ENCODE results near the gene CYGB. TPM values are rescaled to one million over a fixed set of nuclear protein-coding genes. Genes with fewer than 3 reads are reported as not detected.

CYGB gene
- 0.14 and 0.37 TPM in 2 replicates for total RNA-seq (2014; rRNA removed; shearing (Covaris generic))
- polyA plus RNA-seq (2015; cell fraction: cytosol; rRNA removed) = 0.97 and 0.98 TPM in 2 replicates
- 0.37 and 0.87 TPM in 2 replicates for polyA plus RNA-seq (2015; cell fraction: nucleus; rRNA removed)

DNA sequence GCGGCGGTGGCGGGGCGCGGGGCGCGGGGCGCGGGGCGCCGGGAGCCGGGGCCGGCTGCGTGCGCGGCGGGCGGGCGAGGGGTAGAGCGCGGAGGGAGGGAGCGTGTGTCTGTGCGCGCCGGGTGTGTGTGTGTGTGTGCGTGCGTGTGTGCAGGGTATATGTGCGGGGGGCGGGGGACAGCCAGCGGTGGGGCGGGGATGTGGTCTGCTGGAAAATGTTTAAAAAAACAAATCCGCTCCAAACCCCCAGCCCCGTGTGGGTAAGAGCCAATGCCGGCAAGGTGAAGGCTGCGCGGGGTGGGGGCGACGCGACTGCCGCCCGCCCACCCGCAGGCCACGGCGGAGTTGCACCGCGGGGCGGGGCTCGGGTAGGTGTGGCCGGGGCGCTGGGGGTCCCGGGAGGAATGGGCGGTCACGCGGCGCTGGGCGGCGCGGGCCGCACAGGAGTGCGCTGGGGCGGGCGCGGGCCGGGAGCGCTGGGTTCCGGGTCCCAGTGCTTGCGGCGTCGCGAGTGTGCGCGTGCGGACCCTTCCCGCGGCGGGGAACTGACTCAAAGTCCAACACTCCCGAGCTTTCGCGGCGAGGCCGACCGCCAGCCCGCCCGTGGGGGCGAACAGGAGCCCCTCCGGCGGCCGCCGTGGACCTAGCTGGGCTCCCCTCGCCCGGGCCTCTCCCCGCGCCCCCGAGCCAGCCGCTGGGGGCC is at the start of gene CYGB:
TSS of gene CYGB (minus strand) at position 132 of the 703 bp plus-strand sequence. CDS start 167 bp downstream, outside the sequence.
- DNase-seq (ENCODE audit: low read depth) = no peak

DNA sequence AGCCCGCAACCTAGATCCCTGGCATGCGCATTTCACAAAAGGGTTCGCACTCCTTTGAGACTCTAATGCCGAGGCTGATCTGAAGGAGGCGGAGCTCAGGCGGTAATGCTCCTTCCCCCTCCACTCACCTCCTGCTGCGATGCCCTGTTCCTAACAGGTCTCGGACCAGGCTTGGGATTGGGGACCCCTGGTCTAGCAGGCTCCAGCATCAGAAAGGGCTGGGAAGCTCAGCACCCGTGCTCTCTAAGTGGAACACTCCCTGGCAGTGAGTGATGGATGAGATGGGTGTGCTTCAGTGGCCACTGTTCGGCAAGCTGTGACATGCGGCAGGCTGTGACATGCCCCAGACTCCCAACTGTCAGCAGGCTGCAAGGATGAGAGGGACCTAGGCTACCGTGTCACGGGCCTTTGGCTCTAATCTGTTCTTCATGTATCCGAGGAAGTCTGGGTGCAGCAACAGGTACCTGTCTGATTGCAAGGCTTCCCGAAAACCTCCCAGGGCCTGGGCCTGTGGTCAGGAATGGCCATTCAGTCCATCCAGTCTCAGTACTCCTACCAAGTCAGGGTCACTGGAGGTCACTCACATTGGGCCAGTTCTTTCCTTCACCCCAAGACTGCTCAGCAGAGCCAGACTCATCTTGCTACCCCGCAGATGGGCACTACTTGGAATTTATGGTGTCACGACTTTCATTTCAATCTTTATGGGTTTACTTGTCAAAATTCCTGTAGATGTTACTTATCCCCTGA is 49.4 kb upstream of the CYGB start:
- no peak for DNase-seq (ENCODE audit: low read depth)

DNA sequence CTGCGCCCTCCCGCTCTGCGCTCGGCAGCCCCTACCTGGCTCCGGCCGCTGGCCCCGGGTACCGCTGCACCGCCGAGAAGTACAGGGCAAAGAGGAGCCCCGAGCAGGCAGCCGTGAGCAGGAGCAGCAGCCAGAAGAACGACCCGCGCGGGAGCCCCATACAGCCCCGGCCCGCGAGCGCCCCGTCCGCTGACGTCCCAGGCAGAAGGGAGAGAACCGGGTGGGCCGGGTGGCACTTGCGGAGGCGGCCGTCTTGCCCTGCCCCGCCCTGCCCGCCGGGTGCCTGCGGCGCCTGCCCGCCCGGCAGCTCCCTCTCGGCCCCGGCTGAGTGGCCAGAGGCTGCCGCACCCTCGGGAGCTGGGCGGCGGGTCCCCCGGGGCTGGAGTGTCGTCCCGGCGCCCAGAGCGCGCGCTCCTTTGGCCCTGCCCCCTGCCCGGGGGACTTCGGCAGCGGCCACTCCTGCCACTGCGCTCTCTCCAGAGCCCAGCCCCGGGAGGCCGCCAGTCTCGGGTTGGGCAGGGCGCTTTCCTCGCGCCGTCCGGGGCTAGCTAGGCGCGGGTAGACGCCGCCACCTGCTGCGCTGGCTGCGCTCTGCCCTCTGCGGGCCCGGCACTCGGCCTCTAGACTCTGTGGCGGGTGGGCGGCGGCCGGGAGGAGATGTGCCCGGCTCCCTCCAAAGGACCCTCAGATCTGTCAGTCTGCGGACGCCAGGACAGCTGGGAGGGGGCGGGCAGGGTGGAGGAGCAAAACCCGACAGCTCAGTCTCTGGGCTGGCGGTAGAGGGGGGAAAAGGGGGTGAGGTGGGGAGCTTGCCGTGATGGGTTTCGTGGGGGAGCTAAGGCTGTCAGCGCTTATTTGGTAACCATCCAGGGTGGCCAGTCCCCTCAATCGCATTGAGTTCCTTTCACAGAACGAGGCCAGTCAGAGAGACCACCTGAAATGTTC is 48.4 kb upstream of the CYGB start, which contains the start of gene ST6GALNAC2:
TSS of gene ST6GALNAC2 (minus strand) at position 212 of the 945 bp plus-strand sequence. CDS start at position 160, 52 bp downstream.
- DNase-seq (ENCODE audit: low read depth) = no peak

DNA sequence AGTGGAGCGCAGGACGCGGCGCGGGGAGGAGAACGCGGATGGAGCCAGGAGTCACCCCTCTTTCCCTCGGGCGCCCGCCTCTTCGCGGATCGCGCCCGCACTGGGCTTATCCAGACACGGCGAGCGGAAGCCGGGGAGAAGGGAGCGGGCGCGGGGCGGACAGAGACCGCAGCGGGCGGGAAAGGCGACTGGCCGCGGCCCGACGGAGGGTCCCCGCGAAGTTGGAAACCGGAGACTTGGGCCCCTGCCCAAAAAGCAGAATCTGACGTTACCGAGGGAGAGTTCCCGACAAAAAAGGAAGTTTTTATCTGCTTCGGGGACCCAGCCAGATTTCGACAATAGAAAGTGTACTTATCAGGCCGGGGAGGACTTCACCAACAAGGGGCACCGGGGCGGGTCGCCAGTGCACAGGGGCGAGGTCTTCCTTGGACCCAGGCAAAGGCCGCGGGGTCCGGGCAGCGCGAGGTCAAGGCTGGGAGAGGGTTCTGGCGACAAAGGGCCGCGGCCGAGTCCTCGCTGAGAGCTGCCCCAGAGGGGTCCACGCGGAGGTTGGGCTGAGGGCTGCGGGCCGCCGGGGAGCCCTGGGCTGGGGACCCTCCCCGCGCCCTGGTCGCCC is 47.6 kb upstream of the CYGB start:
- no peak for DNase-seq (ENCODE audit: low read depth)

DNA sequence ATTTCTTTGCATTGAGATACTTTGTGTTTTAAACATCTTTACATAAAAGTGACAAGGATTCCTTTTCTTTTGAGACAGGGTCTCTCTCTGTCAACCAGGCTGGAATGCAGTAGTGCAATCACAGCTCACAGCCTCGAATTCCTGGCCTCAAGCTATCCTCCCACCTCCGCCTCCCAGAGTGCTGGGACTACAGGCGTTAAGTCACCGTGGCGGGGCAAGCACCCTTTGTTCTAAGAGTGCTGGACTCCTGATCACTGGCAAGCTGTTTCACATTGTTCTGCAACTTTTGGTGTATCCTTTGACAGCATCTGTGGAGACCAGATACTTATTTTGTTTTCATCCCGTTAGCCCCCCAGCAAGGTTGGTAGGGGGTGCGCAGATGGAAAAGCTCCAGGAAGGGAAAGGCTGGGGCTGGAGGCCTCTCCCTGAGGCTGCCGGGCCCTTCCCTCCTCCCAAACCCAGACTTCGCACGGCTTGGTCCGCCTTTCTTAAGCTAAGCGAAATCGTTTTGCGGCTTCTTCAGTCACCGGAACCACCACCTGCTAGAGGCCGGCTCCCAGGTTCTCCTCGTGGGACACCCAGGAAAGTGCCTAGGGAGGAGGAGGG is 47.0 kb upstream of the CYGB start:
- DNase-seq (ENCODE audit: low read depth) = no peak

DNA sequence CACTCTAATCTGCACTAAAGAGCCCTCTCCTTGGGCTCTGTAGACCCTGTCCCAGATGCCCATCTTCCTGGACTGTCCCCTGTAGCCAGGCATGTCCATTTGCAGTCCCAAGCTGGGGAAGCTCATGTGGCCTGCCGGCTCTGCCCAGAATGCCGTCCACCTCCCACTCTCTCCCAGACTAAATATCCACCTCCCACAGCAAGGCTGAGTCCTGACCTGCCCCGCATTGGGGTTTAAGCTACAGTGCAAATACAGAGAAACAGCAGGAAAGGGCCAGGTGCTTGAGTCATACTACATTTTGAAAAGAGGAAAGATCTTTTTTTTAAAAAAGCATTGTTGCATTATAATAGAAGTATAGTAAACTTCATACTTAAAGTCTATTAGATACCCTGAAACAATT is 45.2 kb upstream of the CYGB start:
- no peak for DNase-seq (ENCODE audit: low read depth)

DNA sequence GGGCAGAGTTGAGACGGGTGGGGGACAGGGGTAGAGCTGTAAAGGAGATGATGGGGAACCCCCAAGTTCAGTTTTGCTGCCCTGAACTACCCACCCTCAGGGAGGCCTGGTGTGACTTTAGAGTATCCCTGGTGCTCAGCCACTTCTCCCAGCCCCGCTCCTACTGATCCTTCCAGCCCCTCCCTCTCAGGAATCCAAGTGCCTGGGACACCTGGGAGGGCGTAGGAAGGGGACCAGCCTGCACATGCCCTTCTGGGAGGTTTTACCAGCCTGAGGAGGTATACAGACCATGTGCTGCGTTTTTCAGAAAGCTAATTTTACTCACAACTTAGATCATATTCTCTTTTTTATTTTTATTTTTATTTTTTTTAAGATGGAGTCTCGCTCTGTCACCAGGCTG is 44.0 kb upstream of the CYGB start:
- no peak for DNase-seq (ENCODE audit: low read depth)

DNA sequence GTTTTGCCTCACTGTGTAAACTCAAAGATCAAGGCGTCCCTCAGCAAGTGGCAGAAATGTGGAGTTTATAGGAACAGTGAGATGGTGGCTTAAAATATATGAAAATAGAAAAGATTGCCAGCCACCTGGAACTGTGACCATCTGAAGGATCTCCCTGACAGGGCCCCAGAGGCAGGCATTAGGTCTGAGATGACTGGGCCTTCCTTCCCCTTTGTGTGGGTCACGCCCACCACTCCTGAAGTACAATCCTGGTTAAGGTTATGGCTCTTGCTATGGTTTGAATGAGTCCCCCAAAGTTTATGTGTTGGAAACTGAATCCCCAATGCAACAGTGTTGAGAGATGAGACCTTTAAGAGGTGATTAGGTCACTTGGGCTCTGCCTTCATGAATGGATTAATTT is 41.8 kb upstream of the CYGB start:
- DNase-seq (ENCODE audit: low read depth) = no peak

DNA sequence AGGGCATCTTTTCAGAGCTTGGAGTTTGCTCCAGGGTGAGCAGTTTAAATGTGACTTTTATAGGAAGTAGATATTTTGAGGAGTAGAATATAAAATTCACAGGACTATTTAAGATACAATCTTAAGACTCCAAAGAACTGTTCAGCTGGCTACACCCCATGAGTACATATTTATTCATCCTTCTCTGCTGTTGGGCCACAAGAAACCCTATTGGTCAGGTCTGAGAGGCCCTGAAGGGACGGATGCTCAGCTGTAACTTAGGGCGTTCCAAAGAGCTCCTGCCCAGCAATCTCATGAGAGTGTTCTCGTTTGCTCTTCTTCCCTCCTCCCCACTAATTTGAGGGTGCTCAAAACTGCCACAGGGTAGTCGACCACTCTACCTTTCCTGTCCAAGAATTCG is 40.9 kb upstream of the CYGB start:
- DNase-seq (ENCODE audit: low read depth) = no peak

DNA sequence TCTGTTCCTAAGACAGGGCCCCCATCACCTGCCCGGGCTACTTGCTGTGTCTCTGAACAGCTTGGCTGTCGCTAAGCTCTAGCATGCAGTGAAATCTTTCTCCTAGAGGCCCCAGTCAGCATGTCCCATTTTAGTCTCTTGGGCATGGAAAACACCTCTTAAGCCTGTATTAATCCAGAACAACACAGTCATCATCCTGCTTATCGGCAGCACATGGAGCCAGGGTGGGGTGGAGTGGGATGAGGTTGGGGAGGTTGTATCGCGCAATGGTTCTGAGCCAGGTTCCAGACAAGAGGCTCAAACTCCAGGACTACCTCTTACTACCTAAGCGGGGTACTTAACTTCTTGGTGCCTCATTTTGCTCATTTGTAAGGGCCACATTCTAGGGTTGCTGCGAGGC is 40.4 kb upstream of the CYGB start:
- no peak for DNase-seq (ENCODE audit: low read depth)

DNA sequence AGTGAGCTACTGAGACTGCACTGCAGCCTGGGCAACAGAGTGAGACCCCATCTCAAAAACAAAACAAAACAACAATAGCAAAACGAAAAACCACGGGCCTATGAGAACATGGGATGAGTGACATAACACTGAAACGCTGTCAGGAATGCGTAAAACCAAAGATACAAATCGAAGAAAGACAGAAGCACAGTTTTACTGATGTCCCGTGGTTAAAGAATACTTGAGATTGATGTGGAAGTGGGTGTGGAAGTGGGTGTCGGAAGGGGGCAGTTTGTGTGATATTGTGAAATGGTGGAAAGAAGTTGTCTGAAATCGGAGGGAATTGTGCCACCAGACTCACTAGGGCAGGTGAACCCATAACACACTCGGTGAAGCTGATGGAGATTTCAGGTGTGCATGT is 38.7 kb upstream of the CYGB start:
- DNase-seq (ENCODE audit: low read depth) = no peak

DNA sequence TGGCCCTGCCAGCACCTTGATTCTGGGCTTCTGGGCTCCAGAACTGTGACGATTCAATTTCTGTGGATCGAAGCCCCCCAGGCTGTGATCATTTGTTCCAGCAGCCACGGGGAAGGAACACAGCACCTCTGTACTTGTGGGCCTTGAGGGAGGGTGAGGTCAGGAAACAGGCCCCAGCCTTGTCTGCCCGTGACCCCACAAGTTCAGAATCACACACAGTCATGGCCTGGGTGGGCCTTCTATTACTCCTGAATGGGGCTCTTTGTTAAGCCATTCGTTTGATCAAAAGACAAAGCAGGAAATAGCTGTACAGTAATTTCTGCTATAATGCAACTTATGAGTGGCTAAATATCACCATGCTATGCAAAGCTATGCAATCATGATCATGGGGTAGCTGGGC is 38.1 kb upstream of the CYGB start:
- DNase-seq (ENCODE audit: low read depth) = no peak

DNA sequence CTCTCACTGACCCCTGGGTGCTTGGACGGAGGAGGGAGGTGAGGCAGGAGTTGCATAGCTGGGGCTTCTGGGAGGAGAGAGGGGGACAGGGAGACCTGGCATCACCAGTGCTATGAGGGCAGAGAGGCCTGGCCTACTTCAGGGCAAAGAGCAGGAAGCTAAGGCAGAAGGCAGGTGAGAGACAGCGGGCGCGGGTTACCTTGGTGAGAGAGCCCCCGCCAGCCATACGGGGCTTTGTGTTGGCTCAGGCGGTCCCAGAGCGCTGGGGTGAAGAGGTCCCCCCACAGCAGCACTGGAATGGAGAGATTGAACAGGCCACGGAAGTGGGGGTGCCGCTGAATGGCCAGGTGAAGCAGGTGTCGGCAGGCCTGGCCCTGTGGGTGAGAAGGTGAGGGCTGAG is 36.7 kb upstream of the CYGB start:
- no peak for DNase-seq (ENCODE audit: low read depth)

DNA sequence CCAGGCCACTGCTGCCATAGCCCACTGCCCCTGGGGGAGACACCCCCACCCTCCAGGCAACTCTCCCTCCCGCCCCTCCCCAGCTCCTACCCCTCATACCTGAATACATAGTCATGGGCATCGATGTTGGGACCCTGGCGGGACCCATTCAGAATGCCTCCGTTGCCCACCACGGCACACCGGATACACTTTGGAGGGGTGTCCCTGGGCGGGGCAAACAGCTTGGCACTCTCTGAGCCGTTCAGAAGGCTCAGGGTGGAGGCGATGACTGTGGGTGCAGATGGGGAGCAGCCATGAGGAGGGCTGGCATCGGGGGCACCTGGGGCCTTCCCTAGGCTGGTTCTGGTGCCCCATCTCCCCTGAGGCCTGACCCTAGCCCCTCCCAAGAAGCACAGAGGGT is 35.6 kb upstream of the CYGB start:
- DNase-seq (ENCODE audit: low read depth) = no peak

DNA sequence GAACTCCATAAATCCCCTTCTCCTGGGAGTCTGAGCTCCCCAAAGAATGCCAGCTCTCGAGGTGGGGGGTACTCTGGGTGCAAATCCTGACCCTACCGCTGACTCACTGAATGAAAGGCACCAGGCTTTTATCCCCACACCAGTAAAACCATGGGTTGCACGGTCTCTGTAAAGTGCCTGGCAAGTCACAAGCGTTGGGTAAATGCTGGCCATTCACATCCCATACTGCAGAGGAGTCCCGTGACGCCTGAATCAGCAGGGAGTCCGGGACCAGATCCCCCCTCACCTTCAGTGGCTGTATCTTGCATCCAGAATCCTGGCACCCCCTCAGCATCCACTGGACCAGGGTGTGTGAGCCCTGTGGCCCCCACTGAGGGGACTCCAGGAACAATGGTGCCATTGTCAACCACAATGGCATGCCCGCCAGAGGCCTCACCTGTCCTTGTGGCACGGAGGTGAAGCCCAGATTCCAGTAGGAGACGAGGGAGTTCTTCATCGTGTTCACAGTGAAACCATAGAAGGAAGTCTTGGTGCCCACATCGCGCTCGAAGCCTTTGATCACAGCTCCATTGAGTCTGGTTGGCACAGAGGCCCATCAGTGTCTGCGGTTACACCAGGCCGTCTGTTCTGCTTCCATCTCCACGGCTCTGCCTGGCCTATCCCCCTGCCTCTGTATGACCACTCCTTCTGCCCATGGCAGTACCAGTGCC is 34.8 kb upstream of the CYGB start:
- no peak for DNase-seq (ENCODE audit: low read depth)

DNA sequence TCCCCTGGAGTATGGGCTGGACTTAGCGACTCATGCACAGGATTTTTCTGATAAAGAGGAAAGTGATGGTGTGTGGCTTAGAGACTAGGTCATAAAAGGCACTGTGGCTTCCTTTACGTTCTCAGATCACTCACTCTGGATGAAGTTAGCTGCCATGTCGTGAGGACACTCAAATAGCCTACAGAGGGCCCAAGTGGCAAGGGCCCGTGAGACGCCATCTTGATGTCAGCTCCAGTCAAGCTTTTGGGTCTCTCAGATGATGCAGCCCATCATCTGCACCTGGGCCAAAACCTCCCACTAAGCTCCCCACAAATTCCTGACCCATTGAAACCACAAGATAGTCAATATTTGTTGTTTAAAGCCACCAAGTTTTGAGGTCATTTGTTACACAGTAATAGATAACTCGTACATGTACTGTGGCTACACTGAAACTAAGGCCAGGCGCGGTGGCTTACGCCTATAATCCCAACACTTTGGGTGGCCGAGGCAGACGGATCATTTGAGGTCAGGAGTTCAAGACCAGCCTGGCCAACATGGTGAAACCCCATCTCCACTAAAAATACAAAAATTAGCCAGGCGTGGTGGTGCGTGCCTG is 33.5 kb upstream of the CYGB start:
- DNase-seq (ENCODE audit: low read depth) = no peak

DNA sequence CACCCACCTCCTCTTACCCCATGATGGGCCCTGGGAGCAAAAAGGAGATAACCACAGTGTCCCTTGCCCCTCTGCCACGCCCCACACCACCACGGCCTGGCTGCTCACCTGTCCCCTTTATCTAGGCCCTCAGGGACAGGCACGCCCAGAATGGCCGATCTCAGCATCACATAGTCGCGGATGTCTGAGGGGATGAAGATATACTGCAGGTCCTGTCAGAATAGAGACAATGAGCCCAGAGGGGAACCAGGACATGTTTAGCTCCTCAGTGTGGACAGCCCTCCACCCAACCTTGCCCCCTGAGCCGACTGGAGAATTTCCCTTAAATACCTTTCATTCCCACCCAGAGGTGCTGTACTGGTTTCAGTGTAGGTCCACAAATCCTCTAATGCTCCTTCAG is 32.9 kb upstream of the CYGB start:
- DNase-seq (ENCODE audit: low read depth) = no peak

DNA sequence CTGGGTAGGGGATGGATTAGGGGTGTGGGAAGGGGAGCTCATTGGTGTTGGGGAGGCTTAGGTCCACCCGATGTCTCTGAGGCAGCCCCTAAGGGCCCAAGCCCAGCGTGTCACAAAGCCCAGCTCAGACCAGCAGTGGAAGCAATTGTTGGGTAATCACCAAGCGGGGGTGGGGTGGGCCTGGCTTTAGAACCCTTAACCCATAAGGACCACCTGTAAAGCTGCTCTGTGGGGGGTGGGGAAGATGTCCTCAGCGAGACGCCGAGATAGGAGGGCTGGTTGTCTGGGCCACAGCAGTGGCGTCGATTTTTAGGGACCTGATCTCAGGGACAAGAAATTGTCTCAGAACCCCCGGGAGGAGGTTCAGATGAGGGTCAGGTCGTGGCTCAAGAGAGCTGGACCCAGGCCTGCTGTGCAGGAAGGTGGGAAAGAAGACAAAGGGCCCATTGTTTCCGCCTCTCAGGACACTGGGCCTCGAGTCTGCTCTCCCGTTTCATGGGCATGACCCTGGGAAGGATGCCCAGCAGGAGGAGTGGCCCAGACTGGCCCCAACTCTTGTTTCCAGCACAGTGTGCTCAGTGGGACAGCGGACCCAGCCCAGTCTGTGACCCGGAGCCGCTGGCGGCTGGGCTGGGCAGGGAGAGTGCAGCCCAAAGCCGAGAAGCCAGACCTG is 32.2 kb upstream of the CYGB start:
- DNase-seq (ENCODE audit: low read depth) = no peak

DNA sequence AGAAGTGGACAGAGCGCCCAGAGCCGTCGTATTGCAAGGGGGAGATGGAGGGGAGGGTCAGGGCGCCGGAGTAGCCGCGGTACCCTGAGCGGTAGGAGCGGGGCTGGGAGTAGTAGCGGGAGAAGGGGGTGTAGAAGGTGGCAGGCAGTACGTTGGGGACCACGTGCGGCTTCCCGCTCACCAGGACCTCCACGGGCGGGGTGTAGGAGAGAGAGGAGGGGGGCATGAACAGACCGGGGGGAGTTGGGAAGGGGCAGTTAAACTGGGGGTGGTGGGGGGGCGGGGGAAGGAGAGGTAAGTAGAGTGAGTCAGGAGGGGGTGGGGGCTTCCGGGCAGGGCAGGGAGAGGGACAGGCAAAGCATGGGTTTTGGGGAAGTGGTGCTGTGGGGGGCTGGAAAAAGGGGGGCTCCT is 31.3 kb upstream of the CYGB start:
- DNase-seq (ENCODE audit: low read depth) = no peak
